Activated naive CD8-positive, alpha-beta T cell treated with anti-CD3 and anti-CD28 coated beads, Interleukin-2, amount 10 ng/mL, durations not matched to agents 7 days and 5 days (primary cell): Measurements from ENCODE around the gene CC2D1A. TPM values are rescaled to one million over a fixed set of nuclear protein-coding genes. Genes with fewer than 3 reads are reported as not detected.
A peak's percentile ranks its signal among the peaks of the same experiment; 100 is the strongest.

ENCODE experiments used
- ATAC-seq: fragments of 150-1000 bp; cut with Tn5 transposase; one replicate; pipeline ENCODE4 v1.10.0; 2021; ENCODE audit warnings: low read depth, moderate library complexity
- POLR2A ChIA-PET: fragments of 350-600 bp; sonication (Branson Sonifier 250); formaldehyde crosslinking; loops from one replicate; lab custom pipeline; 2021; ENCODE audit warnings: antibody characterized with exemption; lab: Charles Lee
- DNase-seq: peaks from one replicate; pipeline ENCODE4 v3.0.0; 2021
- H3K27ac Mint-ChIP-seq: one replicate; pipeline ENCODE4 v1.8.0; 2022; ENCODE audit warnings: mild to moderate bottlenecking, mixed read lengths
- H3K27me3 Mint-ChIP-seq: one replicate; pipeline ENCODE4 v1.8.0; 2022; ENCODE audit warnings: mild to moderate bottlenecking, moderate library complexity, mixed read lengths
- H3K36me3 Mint-ChIP-seq: one replicate; pipeline ENCODE4 v1.8.0; 2021; ENCODE audit warnings: mild to moderate bottlenecking, mixed read lengths
- H3K4me1 Mint-ChIP-seq: one replicate; pipeline ENCODE4 v1.8.0; 2021; ENCODE audit warnings: mixed read lengths
- H3K4me3 Mint-ChIP-seq: one replicate; pipeline ENCODE4 v1.8.0; 2022; ENCODE audit warnings: mild to moderate bottlenecking, moderate library complexity, mixed read lengths
- H3K9me3 Mint-ChIP-seq: one replicate; pipeline ENCODE4 v1.8.0; 2021; ENCODE audit warnings: mixed read lengths
- total RNA-seq, 2 experiments: library from RNA; stranded (reverse); gene quantifications; one replicate each; pipeline ENCODE4 v1.2.3, GENCODE V29; 2021

The CC2D1A gene
- total RNA-seq, 2 experiments from 2014 or later = 34.7 to 34.8 TPM

DNA sequence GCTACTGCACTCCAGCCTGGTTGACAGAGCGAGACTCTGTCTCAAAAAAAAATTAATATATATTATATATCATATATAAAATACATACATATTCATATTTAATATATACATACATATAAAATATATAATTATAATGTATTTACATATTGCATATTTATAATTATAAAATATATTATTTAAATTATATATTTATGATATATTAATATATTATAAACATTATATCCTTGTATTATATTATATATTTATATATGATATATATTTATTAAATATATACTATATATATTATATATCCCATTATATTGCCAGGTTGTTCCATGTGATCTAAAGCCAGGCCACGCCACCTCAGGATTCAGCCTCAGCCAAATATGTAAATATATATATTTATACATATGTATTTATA is 9.8 kb upstream of the CC2D1A start:
- H3K4me3 Mint-ChIP-seq = no peak overlapping the region
- H3K4me1 Mint-ChIP-seq = peaks cover 4% of the 10 kb centered on the region
- POLR2A ChIA-PET = no interaction called here
- no peak overlapping the region for H3K27ac Mint-ChIP-seq
- H3K27me3 Mint-ChIP-seq = no peaks in the 10 kb centered on the region
- DNase-seq (no peak), ATAC-seq (no peak)
- H3K36me3 Mint-ChIP-seq = no peaks in the 10 kb centered on the region
- H3K9me3 Mint-ChIP-seq = no peaks in the 10 kb centered on the region

DNA sequence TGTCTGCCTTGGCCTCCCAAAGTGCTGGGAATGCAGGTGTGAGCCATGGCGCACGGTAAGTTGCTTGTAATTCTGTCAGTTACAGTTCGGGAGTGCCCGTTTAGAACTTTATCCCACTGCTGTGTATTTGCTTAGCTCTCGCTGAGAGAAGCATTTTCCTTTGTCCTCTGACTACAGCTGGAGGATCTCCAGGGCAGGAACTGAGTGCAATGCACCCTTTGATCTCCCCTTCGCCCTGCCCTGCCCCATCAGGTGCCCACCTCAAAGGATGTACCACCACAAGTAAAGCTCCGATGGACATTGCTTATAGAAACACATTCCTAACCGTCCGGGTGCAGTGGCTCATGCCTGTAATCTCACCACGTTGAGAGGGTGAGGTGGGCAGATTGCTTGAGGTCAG is 6.6 kb upstream of the CC2D1A start:
- no peak overlapping the region for H3K4me3 Mint-ChIP-seq
- H3K9me3 Mint-ChIP-seq = no peaks in the 10 kb centered on the region
- H3K27ac Mint-ChIP-seq = no peak overlapping the region
- no peaks in the 10 kb centered on the region for H3K27me3 Mint-ChIP-seq
- POLR2A ChIA-PET = interaction anchor here (1.2 kb wide), 1 partner anchor 135 kb away, joined by 3 read pairs; no protein-coding TSS in a partner anchor
- H3K36me3 Mint-ChIP-seq = no peaks in the 10 kb centered on the region
- ATAC-seq (no peak), DNase-seq (no peak)
- peaks cover 12% of the 10 kb centered on the region for H3K4me1 Mint-ChIP-seq

DNA sequence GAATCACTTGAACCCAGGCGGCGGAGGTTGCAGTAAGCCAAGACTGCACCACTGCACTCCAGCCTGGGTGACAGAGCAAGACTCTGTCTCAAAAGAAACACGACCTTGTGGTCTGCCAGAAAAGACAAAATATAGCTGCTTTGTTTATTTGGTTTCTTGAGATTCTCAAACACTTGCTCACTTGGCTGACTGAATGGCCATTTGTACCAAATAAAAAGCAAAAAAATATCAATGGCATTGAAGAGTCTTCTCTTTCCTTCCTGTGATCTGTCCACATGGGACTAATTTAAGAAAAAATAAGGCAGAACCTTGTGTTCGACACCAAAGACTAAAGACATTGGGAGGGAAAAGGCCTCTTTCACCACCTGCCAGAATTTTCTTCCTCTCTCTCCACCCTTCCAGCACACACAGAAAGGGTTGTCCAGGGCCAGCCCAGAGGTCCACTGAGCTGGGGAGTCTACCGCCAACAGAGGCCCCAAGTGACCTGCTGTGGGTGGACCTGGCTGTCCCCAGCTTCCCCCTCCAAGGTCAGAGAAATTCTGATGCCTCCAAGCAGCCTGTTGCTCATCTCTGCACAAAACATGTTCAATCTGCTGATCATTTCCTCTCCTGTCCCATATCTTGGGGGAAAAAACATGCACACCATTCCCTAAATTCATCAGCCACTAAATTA is 6.0 kb upstream of the CC2D1A start:
- Mint-ChIP-seq H3K27me3 (no peaks in the 10 kb centered on the region), H3K36me3 (no peaks in the 10 kb centered on the region), H3K4me1 (peaks cover 16% of the 10 kb centered on the region), H3K27ac (no peak overlapping the region), H3K4me3 (no peak overlapping the region), H3K9me3 (no peaks in the 10 kb centered on the region)
- POLR2A ChIA-PET = interaction anchor here (0.7 kb wide), 1 partner anchor 481 kb away, joined by 4 read pairs; the partner anchor contains the start of gene ADGRE5
- ATAC-seq (no peak), DNase-seq (no peak)

DNA sequence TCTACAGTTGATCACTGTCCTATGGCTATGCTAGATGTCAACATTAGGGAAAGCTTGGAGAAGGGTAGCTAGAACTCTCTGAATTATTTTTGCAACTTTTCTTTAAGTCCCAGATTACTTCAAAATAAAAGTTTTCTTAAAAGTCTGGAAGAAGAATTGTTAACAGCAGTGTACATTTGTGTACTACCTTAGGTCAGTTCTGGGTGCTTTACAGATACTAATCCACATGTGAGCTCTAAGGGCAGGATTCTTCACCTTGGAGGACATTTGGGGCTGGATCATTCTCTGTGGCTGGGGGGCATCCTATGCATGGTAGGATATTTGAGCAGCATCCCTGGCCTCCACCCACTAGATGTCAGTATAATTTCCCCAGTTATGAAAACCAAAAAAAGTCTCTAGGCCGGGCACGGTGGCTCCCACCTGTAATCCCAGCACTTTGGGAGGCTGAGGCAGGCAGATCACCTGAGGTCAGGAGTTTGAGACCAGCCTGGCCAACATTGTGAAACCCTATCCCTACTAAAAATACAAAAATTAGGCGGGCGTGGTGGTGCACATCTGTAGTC is 2.9 kb upstream of the CC2D1A start:
- no peaks in the 10 kb centered on the region for H3K27me3 Mint-ChIP-seq
- peak overlapping the region; percentile 38 for H3K27ac Mint-ChIP-seq
- DNase-seq = no peak
- ATAC-seq = no peak
- H3K4me1 Mint-ChIP-seq = peaks cover 28% of the 10 kb centered on the region
- POLR2A ChIA-PET = interaction anchor here (0.6 to 1.3 kb wide), 5 partner anchors 30 to 233 kb away, joined by 3 to 7 read pairs (median 4); partner anchors contain the start of gene ASF1B
- H3K9me3 Mint-ChIP-seq = no peaks in the 10 kb centered on the region
- H3K36me3 Mint-ChIP-seq = no peaks in the 10 kb centered on the region
- no peak overlapping the region for H3K4me3 Mint-ChIP-seq

DNA sequence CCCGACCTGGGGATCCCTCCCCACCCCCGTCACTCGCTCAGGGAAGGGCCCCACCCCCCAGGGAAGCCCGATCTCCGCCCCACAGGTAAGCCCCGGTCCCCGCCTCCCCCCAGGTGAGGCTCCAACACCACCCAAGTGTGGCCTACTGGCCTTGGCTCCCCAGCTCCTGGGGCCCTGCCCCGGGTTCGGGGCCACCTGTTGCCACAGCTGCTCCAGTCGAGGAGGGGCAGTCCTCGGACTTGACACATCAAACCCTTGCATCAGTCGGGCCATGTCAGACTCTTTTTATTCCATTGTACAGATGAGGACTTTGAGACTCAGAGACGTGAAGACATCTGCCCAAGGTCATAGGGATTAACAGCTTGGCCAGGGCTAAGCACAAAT is 512 bp downstream of the CC2D1A start:
- Mint-ChIP-seq H3K4me3 (peak overlapping the region; percentile 86), H3K27ac (peak overlapping the region; percentile 82), H3K4me1 (peaks cover 24% of the 10 kb centered on the region), H3K9me3 (no peaks in the 10 kb centered on the region), H3K36me3 (peaks cover 10% of the 10 kb centered on the region), H3K27me3 (no peaks in the 10 kb centered on the region)
- DNase-seq = no peak
- POLR2A ChIA-PET = interaction anchor here (0.9 to 1.7 kb wide), 2 partner anchors 24 to 46 kb away, joined by 3 to 7 read pairs; partner anchors contain the start of gene DCAF15
- peak; percentile 31 for ATAC-seq

DNA sequence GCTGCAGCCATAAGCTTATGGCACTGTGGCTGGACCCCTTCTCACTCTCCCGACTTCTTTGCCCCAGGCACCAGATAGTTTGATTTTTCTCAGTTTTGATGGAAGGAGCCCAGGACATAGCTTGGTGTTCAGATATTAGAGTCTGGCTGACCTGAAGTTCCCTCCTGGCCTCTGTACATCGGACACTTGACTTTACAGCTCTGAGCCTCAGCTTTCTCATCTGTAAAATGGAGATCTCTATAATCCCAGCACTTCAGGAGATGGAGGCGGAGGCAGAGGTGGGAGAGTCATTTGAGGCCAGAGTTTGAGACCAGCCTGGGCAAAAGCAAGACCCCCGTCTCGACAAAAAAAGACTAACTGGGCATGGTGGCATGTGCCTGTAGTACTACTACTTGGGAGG is 909 bp downstream of the CC2D1A start:
- DNase-seq = no peak
- H3K36me3 Mint-ChIP-seq = peaks cover 10% of the 10 kb centered on the region
- H3K4me1 Mint-ChIP-seq = peaks cover 24% of the 10 kb centered on the region
- no peaks in the 10 kb centered on the region for H3K27me3 Mint-ChIP-seq
- H3K4me3 Mint-ChIP-seq = peak overlapping the region; percentile 86
- no peaks in the 10 kb centered on the region for H3K9me3 Mint-ChIP-seq
- H3K27ac Mint-ChIP-seq = peak overlapping the region; percentile 82
- ATAC-seq = no peak
- POLR2A ChIA-PET = interaction anchor here (0.9 to 1.7 kb wide), 2 partner anchors 25 to 45 kb away, joined by 3 to 7 read pairs; partner anchors contain the start of gene DCAF15

DNA sequence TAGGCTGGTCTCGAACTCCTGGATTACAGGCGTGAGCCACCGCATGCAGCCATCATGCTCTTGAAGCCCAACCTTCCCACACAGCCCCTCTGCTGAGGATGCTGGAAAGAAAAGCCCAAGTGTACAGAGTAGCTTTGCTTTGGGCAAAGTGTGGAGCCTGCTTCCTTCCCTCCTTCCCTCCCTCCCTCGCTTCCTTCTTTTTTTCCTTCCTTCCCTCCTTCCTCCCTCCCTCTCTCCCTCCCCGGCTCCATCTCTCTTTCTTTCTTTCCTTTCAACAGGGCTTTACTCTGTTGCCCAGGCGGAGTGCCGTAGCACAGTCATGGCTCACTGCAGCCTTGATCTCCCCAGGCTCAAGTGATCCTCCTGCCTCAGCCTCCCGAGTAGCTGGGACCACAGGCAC is 2.7 kb downstream of the CC2D1A start:
- H3K27me3 Mint-ChIP-seq = no peaks in the 10 kb centered on the region
- POLR2A ChIA-PET = interaction anchor here (0.7 kb wide), 2 partner anchors 45 to 53 kb away, joined by 3 to 4 read pairs; no protein-coding TSS in a partner anchor
- peaks cover 19% of the 10 kb centered on the region for H3K4me1 Mint-ChIP-seq
- H3K36me3 Mint-ChIP-seq = peaks cover 10% of the 10 kb centered on the region
- no peak overlapping the region for H3K27ac Mint-ChIP-seq
- H3K4me3 Mint-ChIP-seq = peak overlapping the region; percentile 30
- ATAC-seq (no peak), DNase-seq (no peak)
- H3K9me3 Mint-ChIP-seq = no peaks in the 10 kb centered on the region

DNA sequence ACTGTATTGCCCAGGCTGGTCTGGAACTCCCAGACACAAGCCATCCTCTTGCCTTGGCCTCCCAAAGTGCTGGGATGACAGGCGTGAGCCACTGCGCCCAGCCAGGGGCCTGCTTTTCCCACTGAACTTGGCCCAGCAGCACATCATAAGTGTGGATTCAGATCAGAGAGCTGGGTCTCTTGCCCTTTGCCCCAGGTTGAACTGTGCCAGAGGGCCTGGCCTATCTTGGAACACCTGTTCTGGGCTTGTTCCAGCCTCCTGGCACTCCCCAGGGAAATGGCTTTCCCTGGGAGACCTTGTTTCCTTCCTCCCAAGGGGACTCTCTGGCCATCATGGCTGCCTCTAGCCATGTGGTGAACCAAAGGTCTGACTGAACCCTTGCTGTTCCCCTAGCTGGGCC is 3.4 kb downstream of the CC2D1A start:
- H3K4me1 Mint-ChIP-seq = peaks cover 16% of the 10 kb centered on the region
- no peaks in the 10 kb centered on the region for H3K9me3 Mint-ChIP-seq
- no peak overlapping the region for H3K27ac Mint-ChIP-seq
- peaks cover 10% of the 10 kb centered on the region for H3K36me3 Mint-ChIP-seq
- no peaks in the 10 kb centered on the region for H3K27me3 Mint-ChIP-seq
- no peak for ATAC-seq
- no peak overlapping the region for H3K4me3 Mint-ChIP-seq
- POLR2A ChIA-PET = no interaction called here
- no peak for DNase-seq

DNA sequence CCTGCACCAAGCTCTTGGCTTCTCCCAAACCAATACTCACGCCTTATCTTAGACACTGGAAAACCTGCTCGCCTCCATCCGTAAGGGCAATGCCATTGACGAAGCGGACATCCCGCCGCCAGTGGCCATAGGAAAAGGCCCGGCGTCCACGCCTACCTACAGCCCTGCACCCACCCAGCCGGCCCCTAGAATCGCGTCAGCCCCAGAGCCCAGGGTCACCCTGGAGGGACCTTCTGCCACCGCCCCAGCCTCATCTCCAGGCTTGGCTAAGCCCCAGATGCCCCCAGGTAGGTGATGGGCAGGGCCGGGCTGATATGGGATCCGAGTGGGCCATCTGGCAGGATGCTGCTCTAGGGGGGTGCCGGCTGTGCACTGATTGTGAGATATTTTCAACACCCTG is 7.4 kb downstream of the CC2D1A start:
- Mint-ChIP-seq H3K9me3 (no peaks in the 10 kb centered on the region), H3K36me3 (peaks cover 11% of the 10 kb centered on the region), H3K27me3 (no peaks in the 10 kb centered on the region), H3K4me3 (no peak overlapping the region), H3K4me1 (no peaks in the 10 kb centered on the region), H3K27ac (no peak overlapping the region)
- POLR2A ChIA-PET = no interaction called here
- no peak for DNase-seq
- ATAC-seq = no peak

DNA sequence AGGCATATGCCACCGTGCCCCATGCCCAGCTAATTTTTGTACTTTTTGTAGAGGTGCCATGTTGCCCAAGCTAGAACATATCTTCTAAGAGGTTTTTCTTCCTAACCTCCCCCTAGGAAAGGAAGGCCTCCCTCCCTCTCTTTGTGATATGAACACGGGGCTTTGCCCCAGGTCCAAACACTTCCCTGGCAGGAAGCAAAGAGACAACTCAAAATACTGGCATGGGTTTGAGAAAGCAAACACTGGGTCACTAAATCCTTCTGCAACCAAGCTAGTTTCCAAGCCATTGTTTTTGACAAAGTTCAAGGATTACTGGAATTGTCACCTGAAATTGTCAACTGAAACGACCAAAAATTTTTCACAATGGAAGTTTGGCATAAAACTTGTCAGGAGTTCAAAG is 8.8 kb downstream of the CC2D1A start:
- no peaks in the 10 kb centered on the region for H3K27me3 Mint-ChIP-seq
- POLR2A ChIA-PET = no interaction called here
- no peaks in the 10 kb centered on the region for H3K9me3 Mint-ChIP-seq
- H3K27ac Mint-ChIP-seq = no peak overlapping the region
- no peak for DNase-seq
- no peak overlapping the region for H3K4me3 Mint-ChIP-seq
- peaks cover 13% of the 10 kb centered on the region for H3K36me3 Mint-ChIP-seq
- ATAC-seq = no peak
- no peaks in the 10 kb centered on the region for H3K4me1 Mint-ChIP-seq

DNA sequence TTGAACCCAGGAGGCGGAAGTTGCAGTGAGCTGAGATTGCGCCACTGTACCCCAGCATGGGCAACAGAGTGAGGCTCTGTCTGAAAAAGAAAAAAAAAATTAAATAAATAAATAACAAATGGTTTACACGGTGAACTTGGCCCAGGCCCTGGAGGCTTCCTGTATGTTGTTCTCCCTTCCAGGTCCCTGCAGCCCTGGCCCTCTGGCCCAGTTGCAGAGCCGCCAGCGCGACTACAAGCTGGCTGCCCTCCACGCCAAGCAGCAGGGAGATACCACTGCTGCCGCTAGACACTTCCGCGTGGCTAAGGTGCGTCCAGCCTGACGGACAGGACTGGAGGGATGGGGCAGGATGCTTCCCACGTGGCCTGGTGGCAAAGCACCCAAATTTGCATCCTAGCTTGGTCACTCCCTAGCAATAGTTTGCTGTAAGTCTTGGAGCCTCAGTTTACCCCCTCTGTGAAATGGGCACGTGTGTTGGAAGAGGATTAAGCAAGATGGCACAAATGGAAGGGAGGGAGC is 11.9 kb downstream of the CC2D1A start:
- peaks cover 4% of the 10 kb centered on the region for H3K4me1 Mint-ChIP-seq
- no peak overlapping the region for H3K27ac Mint-ChIP-seq
- H3K9me3 Mint-ChIP-seq = peaks cover 4% of the 10 kb centered on the region
- peaks cover 29% of the 10 kb centered on the region for H3K36me3 Mint-ChIP-seq
- DNase-seq (no peak), ATAC-seq (no peak)
- POLR2A ChIA-PET = no interaction called here
- no peak overlapping the region for H3K4me3 Mint-ChIP-seq
- no peaks in the 10 kb centered on the region for H3K27me3 Mint-ChIP-seq

DNA sequence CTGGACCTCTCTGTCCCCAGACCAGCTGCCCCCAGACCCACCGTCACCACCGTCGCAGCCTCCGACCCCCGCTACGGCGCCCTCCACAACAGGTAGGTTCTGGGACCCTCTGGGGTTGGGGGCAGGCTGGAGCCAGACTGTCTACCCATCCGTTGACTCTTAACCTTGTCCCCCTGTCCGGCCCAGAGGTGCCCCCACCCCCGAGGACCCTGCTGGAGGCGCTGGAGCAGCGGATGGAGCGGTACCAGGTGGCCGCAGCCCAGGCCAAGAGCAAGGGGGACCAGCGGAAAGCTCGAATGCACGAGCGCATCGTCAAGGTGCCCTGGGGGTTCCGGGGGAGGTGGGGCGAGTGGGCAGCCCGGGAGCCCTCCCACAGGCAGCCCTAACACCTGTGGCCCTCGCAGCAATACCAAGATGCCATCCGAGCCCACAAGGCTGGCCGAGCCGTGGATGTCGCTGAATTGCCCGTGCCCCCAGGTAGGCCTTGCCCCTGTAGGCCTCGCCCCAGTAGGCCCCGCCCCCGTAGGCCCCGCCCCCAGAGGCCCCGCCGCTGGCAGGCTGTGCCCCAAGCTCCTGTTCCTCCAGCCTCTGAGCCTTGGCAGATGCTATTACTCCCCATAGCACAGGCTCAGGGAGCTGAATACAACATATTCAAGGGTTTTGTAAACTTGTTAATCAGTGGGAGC is 12.9 kb downstream of the CC2D1A start:
- DNase-seq = no peak
- Mint-ChIP-seq H3K36me3 (peaks cover 31% of the 10 kb centered on the region), H3K4me1 (peaks cover 4% of the 10 kb centered on the region), H3K4me3 (no peak overlapping the region), H3K9me3 (peaks cover 4% of the 10 kb centered on the region), H3K27ac (no peak overlapping the region), H3K27me3 (no peaks in the 10 kb centered on the region)
- ATAC-seq = no peak
- POLR2A ChIA-PET = no interaction called here

DNA sequence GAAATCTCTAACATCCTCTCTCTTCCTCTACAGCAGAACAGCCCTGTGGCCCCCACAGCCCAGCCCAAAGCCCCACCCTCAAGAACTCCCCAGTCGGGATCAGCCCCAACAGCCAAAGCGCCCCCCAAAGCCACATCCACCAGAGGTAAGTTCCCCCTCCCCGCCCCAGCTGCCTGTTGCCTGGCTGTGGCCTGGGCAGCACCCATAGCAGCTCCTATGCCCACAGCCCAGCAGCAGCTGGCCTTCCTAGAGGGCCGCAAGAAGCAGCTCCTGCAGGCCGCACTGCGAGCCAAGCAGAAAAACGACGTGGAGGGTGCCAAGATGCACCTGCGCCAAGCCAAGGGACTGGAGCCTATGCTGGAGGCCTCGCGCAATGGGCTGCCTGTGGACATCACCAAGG is 14.5 kb downstream of the CC2D1A start:
- no peak for ATAC-seq
- Mint-ChIP-seq H3K4me3 (no peak overlapping the region), H3K9me3 (peaks cover 4% of the 10 kb centered on the region), H3K4me1 (peaks cover 4% of the 10 kb centered on the region), H3K27ac (no peak overlapping the region), H3K36me3 (peaks cover 33% of the 10 kb centered on the region), H3K27me3 (no peaks in the 10 kb centered on the region)
- no peak for DNase-seq
- POLR2A ChIA-PET = no interaction called here
